GM23248 (cell line): ENCODE results near the gene AMPD3.

Experiments
- EZH2 ChIP-seq: fragments of 200-600 bp; sonication (generic); IDR thresholded peaks from 2 replicates; pipeline ENCODE4 v1.6.1; 2018; ENCODE audit warnings: antibody characterized with exemption, mild to moderate bottlenecking; ENCODE audit not compliant: insufficient read depth, poor library complexity, severe bottlenecking
- EZH2phosphoT487 ChIP-seq: fragments of 200-600 bp; sonication (generic); IDR thresholded peaks from 2 replicates; pipeline ENCODE4 v1.6.1; 2018; ENCODE audit warnings: antibody characterized with exemption, moderate library complexity, mild to moderate bottlenecking, low read depth; ENCODE audit not compliant: insufficient read depth

GRCh38 chr11:10451426-10452116 lies 3.5 kb upstream of the AMPD3 start:
- TF ChIP-seq EZH2 (no peak), EZH2phosphoT487 (no peak)
